GM19468 (cell line): Measurements from ENCODE around the gene METTL2B.
"Not testable (repeated sequence)": the region's sequence is repeated elsewhere in the genome, so short reads cannot be mapped to it uniquely, and the experiment has no call there.

ENCODE experiments used
- ATAC-seq: cut with Tn5 transposase; IDR thresholded peaks from one replicate; pipeline ENCODE4 v1.9.1; 2021; ENCODE audit warnings: mild to moderate bottlenecking, moderate library complexity, moderate number of reproducible peaks; ENCODE audit not compliant: unreplicated experiment; ENCODE audit errors: extremely low read depth

The METTL2B gene

DNA sequence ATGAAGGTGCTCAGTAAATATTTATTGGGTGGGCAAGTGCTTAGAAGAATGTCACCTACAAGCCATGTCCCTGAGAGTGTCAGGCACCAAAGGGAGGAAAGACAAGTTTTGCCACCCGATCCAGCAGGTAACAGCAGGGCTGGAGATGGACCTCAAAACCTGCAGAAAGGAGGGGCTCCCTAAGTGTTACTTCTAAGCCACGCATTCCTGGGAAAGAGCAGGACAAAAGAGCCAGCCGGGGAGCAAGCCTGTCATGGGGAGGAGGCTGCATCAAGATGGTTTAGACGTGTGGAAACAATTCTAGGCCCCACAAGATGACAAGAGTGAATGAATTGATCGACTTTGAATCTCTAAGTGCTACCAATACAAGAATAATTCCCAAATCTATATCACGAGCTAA, 38.7 kb downstream of the METTL2B start:
- not testable (repeated sequence) for ATAC-seq

DNA sequence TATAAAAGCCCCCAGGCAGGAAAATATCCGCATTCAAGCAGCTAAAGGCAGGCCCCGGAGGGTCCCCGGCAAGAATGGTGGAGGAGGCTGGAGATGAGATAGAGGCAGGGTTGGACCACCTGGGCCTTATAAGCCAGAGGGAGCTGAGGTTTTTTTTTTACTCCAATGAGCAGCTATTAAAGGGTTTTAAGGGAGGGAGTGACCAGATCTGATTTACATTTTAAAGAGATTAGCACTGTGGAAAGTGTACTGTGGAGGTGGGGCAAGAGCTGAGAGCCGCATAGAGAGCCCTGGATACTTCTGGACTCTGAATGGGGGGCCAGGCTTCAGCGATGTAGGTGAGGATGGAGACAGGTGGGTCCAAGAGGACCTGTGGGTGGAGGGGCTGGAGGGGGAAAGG, 40.5 kb downstream of the METTL2B start:
- ATAC-seq, result not testable (repeated sequence)

DNA sequence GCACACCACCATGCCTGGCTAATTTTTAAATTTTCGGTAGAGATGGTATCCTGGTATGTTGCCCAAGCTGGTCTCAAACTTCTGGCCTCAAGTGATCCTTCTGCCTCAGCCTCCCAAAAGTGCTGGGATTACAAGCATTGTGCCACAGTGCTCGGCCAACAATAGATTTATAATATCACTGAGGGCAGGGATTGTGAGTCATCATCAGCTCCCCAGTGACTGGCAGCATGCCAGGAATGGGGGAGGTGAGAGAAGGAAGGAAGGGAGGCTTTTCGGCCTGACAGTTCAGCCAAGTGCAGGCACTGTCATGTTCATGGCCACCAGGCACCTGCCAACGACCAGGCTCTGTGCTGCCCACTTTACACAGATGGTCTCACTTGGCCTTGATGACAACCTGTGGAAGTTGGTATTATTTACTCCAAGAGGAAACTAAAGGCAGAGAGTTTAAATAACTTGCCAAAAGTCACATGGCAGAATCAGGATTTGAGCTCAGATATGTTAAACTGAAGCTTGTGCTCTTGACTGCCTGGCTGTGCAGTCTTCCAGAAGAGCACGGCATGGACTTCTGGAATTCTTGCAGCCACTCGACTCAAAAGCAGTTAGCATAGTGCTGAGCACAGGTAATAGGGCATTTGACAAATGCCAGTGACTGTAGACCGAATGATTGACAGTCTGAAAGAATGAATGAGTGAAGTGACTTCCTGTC, 46.8 kb downstream of the METTL2B start:
- ATAC-seq, result not testable (repeated sequence)

DNA sequence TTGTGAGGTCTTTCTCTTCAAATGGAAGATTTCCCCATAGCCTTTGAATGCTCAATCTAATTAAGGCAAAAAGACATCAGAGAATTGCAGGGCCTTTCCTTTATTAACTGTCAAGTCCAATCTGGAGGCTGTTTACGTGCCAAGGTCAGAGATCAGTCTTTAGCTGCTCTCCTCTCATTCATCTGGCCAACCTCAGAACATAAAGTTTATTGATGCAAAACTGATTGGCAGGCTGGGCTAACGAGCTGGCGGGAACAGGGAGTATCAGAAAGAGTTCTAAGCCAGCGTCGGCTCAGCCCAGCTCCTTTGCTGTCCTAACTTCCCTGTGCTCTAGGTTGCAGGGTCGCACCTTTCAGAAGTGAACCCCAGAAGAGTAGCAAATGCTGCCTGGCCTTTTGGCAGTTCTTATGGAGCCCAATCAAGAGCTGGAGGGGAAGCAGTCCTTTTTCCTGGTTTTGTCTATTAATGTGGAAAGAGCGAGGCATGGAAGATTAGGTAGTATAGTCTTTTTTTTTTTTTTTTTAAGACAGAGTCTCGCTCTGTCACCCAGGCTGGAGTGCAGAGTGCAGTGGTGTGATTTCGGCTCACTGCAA, 47.5 kb downstream of the METTL2B start:
- ATAC-seq, result not testable (repeated sequence)

DNA sequence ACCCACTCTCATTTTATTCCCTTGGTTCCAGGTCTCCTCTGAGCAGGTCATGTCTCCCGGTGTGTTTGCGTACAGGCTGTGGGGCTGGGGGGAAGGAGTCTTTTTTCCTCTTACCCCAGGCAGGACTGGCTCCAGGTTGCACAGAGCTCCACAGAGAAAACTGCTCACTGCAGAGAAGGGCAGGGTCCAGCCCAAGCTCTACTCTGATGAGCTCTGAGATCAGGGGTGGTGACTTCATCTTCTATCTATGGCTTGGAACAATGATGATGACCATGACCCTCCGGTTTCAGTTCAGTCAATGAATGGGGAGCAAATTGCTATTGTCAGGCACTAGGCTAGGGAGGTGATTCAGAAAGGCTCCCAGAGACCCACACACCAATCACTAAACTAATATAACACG, 49.0 kb downstream of the METTL2B start:
- ATAC-seq, result not testable (repeated sequence)

DNA sequence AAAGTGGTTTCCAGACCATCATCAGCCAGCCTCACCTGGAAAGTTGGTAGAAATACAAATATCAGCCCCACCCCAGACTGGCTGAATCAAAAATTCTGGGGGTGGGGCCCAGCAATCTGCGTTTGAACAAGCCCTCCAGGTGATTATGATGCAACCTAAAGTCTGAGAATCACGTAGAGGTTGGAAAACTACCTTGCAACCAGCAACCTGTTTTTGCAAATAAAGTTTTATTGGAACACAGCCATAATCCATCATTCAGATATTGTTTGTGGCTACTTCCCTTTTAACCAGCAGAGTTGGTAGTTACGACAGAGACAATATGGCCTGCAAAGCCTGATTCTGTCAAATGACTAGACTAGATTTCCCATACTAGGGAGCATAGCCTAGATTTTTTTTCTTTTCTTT, 49.5 kb downstream of the METTL2B start:
- ATAC-seq, result not testable (repeated sequence)

DNA sequence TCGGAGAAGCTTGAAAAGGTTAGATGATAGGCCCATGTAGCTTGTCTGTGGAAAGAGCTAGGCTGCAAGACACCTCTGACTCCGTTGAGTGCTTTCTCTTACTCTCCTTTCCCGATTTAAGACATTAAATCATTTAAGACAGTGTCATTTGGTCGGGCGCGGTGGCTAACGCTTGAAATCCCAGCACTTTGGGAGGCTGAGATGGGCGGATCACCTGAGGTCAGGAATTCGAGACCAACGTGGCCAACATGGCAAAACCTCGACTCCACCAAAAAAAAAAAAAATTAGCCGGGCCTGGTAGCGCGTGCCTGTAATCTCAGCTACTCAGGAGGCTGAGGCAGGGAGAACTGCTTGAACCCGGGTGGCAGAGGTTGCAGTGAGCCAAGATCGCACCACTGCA, 52.6 kb downstream of the METTL2B start:
- ATAC-seq, result not testable (repeated sequence)

DNA sequence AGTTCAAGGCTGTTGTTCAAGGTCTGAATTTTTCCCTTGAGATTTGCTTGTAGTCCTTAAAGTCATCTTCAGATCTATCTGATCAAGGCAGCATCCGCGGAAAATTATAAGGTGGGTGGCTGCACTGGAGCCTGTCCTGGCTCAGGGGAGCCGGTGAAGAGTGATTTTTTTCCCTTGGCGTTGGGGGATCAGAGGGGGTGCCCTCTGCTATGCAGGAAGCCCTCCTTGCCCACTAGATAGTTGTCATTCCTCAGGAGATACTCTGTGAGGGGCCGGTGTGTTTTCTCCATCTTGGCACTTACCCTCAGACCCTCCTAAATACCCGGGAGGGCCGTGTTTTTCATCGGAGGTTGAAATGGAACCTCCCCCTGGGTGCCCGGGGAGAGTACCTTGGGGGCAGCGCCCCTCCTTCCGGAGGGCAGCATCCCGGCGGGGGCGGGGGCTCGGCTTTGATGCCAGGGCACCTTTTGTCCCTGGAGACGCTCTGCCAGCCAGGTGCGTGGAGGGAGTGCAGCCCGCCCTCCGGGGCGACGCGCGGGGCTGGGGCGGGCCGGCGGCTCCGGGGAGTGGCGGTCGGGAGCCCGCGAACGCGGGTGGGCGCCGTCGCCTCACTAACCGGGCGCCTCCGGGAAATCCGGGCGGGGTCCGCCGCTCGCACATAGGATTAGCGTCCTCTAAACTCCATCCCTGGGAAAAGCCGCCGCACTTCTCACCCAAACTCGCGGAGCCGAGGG, 53.7 kb downstream of the METTL2B start:
- not testable (repeated sequence) for ATAC-seq

DNA sequence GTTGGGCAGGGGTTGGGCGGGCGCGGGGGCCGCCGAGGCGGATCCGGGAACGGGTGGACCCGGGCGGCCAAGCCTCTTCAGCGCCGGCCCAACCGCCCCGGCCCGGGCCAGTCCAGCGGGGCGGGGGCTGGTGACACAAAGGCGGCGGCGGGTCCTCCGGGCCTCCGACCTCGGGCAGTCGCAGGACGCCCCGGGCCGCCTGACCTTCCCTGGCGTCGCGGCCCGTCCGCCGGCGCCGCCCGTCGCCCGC, 54.2 kb downstream of the METTL2B start:
- ATAC-seq, result peak; percentile 17

DNA sequence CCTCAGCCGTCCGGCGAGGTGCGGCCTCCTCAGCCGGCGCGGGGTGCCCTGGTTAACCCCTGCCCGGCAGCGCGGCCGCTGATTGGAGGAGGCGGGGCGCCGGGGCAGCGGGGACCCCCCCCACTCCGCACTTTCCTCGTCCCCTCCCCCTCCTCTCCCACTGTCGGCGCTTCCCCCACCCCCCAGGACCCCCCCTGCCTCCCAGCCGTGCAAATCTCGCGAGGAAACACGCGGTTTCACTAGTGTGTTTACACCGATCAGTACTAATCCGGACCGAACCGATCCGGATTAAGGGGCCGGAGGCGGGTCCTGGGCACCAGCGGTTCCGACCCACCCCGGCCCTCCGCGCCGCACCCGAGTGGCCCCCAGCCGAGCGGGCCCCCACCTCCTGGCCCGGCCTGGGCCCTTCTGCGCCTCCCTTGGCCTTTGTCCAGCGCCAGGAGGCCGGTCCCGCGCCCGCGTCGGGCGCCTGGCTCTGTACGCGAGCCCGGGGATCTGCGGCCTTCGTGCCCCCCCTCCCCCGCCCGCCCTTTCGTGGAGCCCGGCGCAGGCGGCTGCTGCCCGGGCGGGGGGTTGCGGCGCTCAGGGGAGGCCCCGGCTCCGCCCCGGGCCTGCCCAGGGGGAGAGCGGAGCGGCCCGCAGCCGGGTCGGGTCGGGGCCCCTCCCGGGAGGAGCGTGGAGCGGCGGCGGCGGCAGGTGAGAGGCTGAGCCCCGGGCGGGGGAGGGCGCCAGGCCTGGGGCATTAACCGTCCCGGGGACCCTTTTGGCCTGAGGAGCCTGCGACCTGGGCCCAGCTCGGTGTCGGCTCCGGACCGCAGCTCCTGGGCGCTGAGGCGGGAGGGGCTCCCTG, 54.8 kb downstream of the METTL2B start:
- peak; percentile 60 for ATAC-seq

DNA sequence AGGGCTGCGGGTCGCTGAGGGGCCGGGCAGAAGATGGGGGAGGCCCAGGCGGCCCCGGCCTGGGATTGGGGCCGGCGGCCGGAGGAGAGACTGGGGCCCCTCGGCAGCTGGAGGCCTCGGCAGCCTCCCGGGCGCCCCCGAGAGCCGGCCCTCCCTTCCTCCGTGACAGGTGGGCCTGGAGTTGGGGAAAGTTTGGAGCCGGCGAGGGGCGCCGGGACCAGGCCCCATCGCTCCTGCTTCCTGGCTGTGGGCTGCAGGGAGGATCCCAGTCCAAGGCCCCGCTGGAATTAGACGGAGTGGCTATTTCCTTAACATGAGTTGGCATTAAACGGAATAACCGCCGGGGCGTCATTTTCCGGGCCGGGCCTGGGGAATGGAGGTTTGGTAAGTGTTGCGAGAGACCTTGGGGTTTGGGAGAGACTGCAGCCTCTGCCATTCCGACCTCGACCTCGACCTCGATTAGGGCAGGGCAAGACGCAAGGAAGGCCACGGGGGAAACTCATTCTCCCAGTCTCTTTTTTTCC, 55.5 kb downstream of the METTL2B start:
- ATAC-seq, result not testable (repeated sequence)

DNA sequence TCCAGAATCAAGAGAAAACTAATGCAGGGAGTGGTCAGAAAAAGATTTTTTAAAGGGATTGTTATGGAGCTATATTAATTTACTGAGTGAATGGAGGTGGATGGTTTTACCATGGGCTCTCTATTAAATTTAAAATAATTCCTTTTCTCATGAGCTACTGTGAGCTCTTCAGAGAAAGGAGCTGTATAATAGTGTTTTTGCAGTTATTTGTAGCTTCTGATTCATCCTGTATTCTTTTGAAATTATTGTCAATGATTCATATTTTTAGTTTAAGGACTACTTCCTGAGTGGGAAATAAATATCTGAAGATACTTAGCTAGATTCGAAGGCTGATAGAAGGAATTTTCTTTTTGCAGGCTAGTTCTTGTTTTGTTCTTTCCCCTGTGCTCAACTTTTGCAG, 56.4 kb downstream of the METTL2B start:
- not testable (repeated sequence) for ATAC-seq

DNA sequence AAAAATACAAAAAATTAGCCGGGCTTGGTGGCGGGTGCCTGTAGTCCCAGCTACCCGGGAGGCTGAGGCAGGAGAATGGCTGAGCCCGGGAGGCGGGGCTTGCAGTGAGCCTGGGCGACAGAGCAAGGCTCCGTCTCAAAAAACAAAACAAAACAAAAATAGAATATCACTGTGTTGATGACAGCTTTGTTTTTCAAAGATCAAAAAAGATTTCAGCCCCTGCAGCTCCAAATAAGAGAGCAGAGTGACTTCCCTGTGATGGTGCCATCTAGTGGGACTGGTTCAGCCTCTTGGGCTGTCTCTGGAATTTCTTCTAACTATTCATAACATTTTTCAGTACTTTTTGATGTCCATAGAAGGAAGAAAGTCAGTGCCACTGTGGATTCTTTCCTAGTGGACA, 60.9 kb downstream of the METTL2B start:
- ATAC-seq, result not testable (repeated sequence)

DNA sequence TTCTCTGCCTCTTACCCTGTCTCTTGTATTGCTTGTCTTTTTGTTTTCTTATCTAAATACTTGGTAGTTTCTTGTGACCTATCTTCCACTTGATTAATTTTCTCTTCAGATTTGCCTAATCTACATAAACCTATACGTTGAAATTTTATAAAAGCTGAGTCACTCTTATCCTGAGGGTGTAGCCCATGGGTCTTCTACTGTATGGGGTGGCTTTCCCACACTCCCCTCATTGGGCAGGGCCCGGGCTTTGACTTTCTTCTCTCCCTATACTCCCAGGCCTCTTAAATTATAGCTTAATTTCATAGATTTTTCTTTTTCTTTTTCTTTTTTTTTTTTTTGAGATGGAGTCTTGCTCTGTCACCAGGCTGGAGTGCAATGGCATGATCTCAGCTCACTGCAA, 66.0 kb downstream of the METTL2B start:
- ATAC-seq, result not testable (repeated sequence)

DNA sequence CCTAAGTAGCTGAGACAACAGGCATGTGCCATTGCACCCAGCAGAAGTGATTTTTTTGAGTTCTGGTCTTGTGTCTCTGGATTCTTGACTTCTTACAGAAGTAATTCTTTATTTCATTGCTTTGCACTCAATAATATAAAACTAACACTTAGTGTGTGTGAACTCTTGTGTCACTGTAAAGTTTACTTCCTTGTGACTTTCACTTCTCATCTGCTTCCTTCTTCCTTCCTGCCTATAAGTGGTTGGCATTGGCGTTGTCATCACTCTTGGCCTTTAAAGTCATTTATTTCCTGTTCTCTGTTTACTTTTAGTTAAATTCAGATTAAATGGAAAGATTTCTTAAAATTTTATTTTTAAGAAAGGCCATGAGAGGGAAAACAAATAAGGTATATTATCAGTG, 66.8 kb downstream of the METTL2B start:
- not testable (repeated sequence) for ATAC-seq

DNA sequence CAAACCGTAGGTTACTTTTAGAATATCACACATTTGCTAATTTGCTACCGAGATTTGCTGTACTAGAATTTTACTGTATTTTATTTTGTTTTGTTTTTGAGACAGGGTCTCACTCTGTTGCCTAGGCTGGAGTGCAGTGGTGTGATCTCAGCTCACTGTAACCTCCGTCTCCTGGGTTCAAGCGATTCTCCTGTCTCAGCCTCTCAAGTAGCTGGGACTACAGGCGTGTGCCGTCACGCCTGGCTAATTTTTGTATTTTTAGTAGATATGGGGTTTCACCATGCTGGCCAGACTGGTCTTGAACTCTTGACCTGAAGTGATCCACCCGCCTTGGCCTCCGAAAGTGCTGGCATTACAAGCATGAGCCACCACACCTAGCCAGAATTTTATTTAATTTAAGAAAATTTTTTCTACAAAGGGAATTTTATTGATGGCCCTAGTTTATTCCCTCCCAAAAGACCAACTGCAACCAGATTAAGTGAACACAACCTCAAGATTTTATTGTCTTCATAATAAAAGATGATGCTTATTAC, 69.8 kb downstream of the METTL2B start:
- not testable (repeated sequence) for ATAC-seq

DNA sequence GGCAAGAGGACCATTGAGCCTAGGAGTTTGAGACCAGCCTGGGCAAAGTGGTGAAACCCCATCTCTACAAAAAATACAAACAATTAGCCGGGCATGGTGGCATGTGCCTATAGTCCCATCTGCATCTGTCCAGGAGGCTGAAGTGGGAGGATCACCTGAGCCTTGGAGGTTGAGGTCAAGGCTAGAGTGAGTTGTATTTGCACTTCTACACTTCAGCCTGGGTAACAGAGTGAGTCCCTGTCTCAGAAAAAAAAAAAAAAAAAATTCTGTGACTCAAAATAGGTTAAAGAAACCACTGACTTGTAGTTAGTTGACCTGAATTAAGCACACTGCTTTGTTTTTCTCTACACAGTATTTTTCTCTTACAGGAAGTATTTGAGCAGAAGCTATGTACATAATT, 74.4 kb downstream of the METTL2B start:
- ATAC-seq, result no peak

DNA sequence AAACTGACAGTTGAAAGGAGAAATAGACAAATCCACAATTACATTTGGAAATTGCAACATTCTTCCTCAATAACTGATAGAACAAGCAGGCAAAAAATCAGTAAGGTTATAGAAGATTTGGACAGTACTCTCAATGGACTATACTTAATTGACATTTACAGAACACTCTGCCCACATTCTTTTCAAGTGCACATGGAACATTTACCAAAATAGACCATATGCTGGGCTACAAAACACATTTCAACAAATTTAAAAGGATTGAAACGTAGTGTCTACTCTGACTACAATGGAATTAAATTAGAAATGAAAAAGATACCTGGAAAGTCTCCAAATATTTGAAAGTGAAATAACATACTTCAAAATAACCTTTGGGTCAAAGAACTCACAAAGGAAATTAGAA, 77.8 kb downstream of the METTL2B start:
- not testable (repeated sequence) for ATAC-seq
